Mononuclear cell (primary cell): Measurements from ENCODE around the gene LPO. TPM values are rescaled to one million over a fixed set of nuclear protein-coding genes. Genes with fewer than 3 reads are reported as not detected.

ENCODE experiments used
- H3K27me3 ChIP-seq: 2 replicates; pipeline ENCODE4 v1.6.0; 2011; ENCODE audit warnings: low read length, control low read depth; ENCODE audit not compliant: insufficient read depth
- H3K4me1 ChIP-seq: 2 replicates; pipeline ENCODE4 v1.5.1; 2011; ENCODE audit warnings: mild to moderate bottlenecking, low read length, control low read depth; ENCODE audit not compliant: insufficient read depth
- H3K4me3 ChIP-seq: 2 replicates; pipeline ENCODE4 v1.5.1; 2011; ENCODE audit warnings: mild to moderate bottlenecking, low read length, moderate library complexity
- H3K9me3 ChIP-seq: 2 replicates; pipeline ENCODE4 v1.5.1; 2011; ENCODE audit warnings: low read depth, mild to moderate bottlenecking, control low read depth, low read length
- total RNA-seq: library from RNA; depleted of rRNA; stranded (reverse); fragments of >200 nt; gene quantifications from one replicate; pipeline ENCODE4 v1.2.3, GENCODE V29; 2012

The LPO gene
- not detected for total RNA-seq

DNA sequence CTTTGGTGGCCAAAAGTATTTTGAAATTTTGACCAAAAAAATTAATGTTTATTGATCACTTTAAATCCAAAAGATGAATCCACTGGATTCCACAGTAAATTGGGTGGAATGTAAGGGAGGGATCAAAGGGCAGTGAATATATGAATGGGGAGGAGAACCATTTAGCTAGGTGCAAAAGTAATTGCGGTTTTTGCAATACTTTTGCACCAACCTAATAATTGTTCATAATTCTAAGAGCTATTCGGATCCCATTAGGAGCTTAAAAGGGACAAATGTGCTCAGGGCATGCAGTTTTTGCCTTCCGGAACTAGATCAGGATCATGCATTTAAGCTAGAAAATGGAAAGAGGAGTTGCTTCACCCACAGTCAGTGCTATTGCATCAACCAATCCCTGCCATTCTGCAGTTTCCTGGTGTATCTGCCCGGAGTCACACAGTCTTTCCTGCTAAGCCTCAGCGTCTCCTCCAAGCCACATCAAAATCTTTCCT lies at the start of gene LPO:
Gene LPO (plus strand): TSS at position 438 of the 488 bp plus-strand sequence. CDS start 4,396 bp downstream, outside the sequence.
- Histone ChIP-seq H3K9me3 (no peaks in the 10 kb centered on the region), H3K27me3 (peaks cover 32% of the 10 kb centered on the region), H3K4me3 (no peak within 1 kb of the TSS), H3K4me1 (peaks cover 5% of the 10 kb centered on the region)

DNA sequence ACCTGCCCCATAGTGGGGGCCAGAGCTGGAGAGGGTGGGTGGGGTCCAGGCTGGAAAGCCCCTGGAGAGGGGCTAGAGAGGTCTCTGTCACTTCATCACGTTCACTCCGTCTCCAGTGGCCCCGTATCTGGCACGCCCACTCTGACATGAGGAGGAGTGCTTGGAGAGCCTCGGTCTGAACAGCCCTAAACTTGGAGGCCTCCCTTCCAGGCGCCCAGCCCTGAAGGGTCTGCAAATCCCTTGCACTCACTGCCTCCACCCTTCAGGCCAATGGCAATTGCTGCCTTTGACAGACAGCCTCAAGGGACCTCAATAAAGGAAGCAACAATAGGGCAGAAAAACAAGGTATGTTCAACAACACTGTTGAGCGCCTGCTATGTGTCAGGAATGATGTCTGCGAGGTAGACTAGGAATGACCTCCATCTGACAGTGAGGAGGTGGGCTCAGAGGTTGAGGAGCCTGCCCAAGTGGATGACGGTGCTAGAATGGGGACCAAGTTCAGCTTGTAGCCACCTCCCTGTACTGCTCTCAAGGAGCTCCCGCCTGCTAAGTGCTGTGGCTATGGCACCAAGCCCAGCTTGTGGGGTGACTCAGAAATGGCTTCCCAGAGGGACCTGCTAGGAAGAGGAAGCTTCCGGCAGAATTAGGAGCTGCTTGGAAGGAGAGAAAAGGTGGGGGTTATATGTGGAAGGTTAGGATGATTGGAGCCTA lies 48.8 kb upstream of the LPO start:
- H3K4me3 ChIP-seq, result no peak overlapping the region
- no peaks in the 10 kb centered on the region for H3K27me3 ChIP-seq
- no peaks in the 10 kb centered on the region for H3K9me3 ChIP-seq
- no peaks in the 10 kb centered on the region for H3K4me1 ChIP-seq

DNA sequence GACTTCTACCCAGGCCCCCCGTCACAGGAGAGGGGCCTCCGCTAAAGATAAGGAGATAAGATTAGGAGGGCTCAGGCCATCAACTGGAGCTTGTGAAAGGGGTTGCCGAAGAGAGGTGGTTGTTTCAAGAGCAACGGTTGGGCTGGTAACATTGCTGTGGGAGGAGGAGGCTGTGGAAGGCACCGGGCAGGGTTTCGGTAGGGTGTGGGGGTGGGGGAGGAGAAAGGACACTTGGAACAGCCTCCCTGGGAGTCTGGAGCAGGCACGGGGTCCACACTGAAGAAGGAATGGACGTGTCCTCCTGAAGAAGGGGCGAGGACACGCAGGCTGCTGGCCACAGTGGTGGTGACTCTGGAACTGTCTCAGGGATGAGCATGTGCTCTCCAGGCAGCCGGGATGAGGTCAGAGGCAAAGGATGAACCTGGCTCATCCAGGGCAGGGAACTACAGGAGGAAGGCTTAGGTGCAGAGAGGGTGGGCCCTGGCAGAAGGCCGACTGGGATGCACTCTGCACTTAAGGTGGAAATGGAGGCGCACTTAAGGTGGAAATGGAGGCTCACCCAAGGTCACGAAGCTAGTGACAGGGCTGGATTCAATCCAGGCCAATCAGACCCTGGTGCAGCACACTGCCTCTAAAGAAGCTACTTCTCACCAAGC lies 47.0 kb upstream of the LPO start:
- H3K4me1 ChIP-seq, result no peaks in the 10 kb centered on the region
- H3K9me3 ChIP-seq, result no peaks in the 10 kb centered on the region
- H3K27me3 ChIP-seq, result no peaks in the 10 kb centered on the region
- H3K4me3 ChIP-seq, result no peak overlapping the region

DNA sequence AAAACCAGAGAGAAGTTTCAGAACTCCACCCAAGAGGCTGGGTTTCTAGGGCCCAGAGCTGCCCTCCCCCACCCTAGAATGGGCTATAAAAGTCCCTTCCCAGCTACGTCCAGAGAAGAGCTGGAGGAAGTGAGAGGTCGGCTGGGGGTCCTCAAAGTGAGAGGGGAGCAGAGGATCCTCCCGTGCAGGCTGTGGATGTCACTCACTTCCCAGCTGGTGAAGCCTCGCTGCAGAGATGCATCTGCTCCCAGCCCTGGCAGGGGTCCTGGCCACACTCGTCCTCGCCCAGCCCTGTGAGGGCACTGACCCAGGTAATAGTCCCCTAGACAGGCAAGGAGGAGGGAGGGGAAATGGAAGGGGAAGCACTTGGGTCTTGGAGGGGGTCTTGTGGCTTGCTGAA lies 45.8 kb upstream of the LPO start, which contains the start of gene EPX:
Gene EPX (plus strand): TSS at position 115 of the 400 bp plus-strand sequence. CDS start 121 bp downstream, at position 236.
- Histone ChIP-seq H3K4me3 (no peak within 1 kb of the TSS), H3K27me3 (no peaks in the 10 kb centered on the region), H3K4me1 (no peaks in the 10 kb centered on the region), H3K9me3 (no peaks in the 10 kb centered on the region)

DNA sequence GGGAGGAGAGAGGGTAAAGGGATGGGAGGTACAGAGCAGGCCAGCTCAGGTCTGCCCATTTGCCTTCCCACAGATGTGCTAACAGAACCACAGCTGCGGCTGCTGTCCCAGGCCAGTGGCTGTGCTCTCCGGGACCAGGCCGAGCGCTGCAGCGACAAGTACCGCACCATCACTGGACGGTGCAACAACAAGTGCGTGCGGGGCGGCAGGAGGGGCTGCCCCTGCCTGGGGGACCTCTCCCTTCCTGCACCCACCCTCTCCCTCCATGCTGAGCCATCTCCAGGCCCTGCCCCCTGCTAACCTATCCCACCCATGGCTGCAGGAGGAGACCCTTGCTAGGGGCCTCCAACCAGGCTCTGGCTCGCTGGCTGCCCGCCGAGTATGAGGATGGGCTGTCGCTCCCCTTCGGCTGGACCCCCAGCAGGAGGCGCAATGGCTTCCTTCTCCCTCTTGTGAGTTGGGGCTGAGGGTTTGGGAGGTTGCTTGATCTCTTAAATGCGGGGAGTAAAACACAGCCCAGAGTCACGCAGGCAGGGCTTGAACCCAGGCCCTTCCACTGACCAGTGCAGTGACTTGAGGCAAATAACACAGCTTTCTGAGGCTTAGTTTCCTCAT lies 44.6 kb upstream of the LPO start:
- Histone ChIP-seq H3K4me3 (no peak overlapping the region), H3K27me3 (no peaks in the 10 kb centered on the region), H3K4me1 (no peaks in the 10 kb centered on the region), H3K9me3 (no peaks in the 10 kb centered on the region)

DNA sequence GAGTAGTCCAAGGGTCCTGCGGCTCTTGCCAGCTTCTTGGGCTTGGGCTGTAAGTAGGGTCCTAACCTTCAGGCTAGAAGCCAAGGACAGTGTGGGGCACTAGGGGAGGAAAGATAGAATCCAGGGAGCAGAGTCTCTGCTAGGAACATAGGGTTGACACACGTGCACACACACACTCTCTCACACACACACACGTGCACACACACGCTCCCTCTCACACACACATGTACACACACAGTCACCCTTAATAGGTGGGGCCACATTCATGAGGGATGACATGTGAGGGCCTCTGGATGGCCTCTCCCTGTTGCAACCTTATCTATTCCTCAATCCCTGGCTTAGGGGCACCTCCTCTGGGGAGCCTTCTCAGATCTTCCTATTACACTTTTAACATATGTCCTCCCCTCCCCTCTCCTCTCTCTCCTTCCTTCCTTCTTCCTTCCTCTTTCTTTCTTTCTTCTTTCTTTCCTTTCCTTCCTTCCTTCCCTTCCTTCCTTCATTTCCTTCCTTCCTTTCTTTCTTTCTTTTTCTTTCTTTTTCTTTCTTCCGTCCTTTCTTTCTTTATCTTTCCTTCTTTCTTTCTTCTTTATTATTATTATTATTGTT lies 42.8 kb upstream of the LPO start:
- Histone ChIP-seq H3K9me3 (no peaks in the 10 kb centered on the region), H3K4me1 (no peaks in the 10 kb centered on the region), H3K27me3 (no peaks in the 10 kb centered on the region), H3K4me3 (no peak overlapping the region)

DNA sequence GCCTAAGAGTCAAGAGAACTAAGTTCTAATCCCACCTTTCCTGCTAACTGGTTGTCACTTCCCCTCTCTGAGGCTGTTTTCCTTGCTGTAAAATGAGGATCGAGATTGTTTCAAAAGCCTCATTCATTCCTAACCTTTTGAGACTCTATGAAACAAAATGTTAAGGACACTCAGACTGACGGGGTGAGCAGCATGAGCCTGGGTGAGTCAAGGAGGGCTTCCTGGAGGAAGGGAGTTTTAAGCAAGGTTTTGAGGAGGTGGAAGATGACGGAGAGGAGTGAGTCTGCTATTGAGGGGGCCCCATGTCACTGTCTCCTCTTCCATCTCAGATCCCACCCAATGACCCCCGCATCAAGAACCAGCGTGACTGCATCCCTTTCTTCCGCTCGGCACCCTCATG lies 41.8 kb upstream of the LPO start:
- H3K9me3 ChIP-seq, result no peaks in the 10 kb centered on the region
- no peak overlapping the region for H3K4me3 ChIP-seq
- H3K27me3 ChIP-seq, result no peaks in the 10 kb centered on the region
- H3K4me1 ChIP-seq, result no peaks in the 10 kb centered on the region

DNA sequence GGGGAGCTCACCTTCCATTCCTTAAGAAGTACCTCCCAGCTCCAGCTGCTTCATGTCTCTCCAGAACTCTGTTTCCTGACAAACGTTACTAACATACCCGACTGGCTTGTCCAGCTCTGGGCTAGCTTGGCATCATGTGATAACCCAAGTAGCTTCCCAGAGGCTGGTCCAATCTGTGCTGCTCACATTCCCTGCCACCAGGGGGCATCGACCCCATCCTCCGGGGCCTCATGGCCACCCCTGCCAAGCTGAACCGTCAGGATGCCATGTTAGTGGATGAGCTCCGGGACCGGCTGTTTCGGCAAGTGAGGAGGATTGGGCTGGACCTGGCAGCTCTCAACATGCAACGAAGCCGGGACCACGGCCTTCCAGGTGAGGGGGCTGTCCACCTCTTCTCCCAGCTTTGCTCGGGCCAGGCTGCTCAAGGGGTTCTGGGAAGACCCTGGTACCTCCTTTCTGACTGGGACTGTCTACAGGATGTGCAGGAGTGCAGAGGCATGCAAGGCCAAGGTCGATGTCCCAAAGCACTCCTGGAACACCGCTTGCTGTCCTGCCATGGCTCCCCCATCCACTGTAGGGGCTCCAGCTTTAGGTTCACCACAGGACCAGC lies 38.3 kb upstream of the LPO start:
- Histone ChIP-seq H3K9me3 (no peaks in the 10 kb centered on the region), H3K27me3 (no peaks in the 10 kb centered on the region), H3K4me3 (no peak overlapping the region), H3K4me1 (no peaks in the 10 kb centered on the region)

DNA sequence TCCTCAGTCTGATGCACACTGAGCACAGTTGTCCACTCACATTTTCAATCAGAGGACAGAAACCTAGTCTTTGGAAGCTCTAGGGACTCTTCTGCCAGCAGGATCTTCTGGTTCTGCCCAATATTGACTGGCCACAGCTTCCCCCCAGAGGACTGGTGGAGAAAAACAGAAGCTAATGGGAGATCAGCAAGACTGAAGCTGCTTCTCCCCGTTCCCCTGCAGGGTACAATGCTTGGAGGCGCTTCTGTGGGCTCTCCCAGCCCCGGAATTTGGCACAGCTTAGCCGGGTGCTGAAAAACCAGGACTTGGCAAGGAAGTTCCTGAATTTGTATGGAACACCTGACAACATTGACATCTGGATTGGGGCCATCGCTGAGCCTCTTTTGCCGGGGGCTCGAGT lies 35.5 kb upstream of the LPO start:
- Histone ChIP-seq H3K9me3 (no peaks in the 10 kb centered on the region), H3K4me3 (no peak overlapping the region), H3K27me3 (no peaks in the 10 kb centered on the region), H3K4me1 (no peaks in the 10 kb centered on the region)

DNA sequence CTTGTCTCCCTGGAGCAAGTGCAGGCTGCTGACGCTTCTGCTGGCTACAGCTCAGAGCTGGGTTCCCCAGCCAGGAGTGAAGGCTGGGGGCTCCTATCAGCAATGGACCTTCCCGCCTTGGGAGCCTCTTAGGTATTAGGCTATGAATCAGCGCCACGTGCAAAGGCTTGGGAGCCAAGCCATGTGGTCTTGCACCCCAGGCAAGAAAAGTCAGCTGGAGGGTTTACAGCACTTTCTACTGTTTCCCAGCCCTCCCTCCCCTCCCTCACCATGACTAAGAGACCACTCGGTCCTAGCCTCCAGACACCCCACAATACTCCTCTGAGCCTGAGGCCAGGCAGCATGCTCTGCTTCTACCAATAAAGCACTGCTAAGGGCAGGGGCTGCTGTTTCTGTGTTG lies 33.6 kb upstream of the LPO start:
- H3K4me1 ChIP-seq, result no peaks in the 10 kb centered on the region
- H3K4me3 ChIP-seq, result no peak overlapping the region
- H3K27me3 ChIP-seq, result no peaks in the 10 kb centered on the region
- H3K9me3 ChIP-seq, result no peaks in the 10 kb centered on the region

DNA sequence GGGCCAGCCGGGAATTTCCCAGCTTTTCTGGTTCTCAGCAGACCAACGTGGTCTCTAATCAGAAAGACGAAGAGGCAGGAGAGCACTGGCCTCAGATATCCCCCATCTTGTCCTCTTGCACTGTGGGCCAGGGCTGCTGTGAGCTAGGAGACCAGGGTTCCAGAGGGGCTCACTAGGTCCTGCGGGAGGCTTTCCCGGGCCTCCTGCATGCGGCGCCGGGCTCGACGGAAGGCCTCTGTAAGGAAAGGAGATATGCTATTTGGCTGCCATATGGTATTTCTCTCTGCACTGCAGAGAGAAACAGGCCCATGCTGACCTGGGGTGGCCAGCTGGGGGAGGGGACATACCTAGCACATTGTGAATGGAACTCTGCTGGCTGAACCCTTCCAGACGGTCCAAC lies 32.4 kb upstream of the LPO start:
- no peaks in the 10 kb centered on the region for H3K27me3 ChIP-seq
- H3K4me1 ChIP-seq, result no peaks in the 10 kb centered on the region
- no peaks in the 10 kb centered on the region for H3K9me3 ChIP-seq
- no peak overlapping the region for H3K4me3 ChIP-seq

DNA sequence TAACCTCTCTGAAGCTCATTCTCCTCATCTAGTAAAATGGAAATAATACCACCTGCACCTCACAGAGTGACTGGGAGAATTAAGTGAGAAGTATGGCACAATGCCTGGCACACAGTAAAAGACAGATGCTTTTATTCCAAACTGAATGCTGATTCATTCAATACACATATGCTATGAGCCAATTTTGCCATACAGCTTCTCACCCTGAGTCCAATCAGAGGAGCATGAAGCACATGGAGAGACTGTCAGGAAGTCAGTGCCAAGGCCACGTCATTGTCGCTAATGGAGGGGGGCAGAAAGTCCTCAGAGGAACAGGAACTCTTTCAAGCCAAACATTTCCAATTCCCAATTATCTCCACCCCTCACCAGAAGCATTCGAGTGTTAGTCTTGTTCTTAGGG lies 30.9 kb upstream of the LPO start:
- no peaks in the 10 kb centered on the region for H3K9me3 ChIP-seq
- H3K4me3 ChIP-seq, result no peak overlapping the region
- H3K27me3 ChIP-seq, result no peaks in the 10 kb centered on the region
- H3K4me1 ChIP-seq, result no peaks in the 10 kb centered on the region

DNA sequence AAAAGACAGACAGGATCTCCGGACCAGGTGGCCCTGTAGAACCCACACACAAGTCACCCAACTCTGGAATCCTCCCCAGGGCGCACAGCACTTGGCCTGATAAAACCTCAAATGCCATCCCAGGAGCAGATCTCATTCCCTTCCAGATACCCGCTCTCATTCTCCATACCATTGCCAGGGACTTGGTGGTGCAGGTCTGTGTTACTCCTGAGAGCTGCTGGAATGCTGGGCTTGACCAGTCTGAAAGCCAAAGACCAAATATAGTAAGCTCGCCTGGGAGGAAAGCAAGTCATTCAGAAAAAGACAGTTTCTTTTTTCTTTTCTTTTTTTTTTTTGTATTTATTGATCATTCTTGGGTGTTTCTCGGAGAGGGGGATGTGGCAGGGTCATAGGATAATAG lies 30.0 kb upstream of the LPO start:
- H3K4me1 ChIP-seq, result no peaks in the 10 kb centered on the region

DNA sequence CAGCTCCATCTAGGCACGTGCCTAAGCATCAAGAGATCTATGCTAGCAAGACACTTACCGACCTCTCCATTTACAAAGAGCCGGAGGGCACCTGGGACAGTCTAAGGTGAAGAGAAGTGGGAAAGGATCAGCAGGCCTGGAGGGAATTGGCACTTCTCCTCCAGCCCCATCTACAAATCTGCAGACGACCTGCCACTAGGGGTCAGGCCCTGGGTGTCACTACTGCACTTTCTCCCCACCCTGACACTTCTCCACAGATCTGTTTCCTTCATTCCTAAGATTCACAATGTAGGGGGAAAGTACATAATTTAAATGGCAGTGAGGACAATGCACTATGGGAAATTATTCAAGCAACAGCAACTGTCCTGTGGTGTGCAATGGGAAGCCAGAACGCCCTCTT lies 27.5 kb upstream of the LPO start:
- H3K27me3 ChIP-seq, result no peaks in the 10 kb centered on the region
- no peaks in the 10 kb centered on the region for H3K4me1 ChIP-seq
- H3K4me3 ChIP-seq, result no peak overlapping the region
- no peaks in the 10 kb centered on the region for H3K9me3 ChIP-seq

More for the DNA sequence above, 30.0 kb upstream of the LPO start:
- Histone ChIP-seq H3K9me3 (no peaks in the 10 kb centered on the region), H3K4me3 (no peak overlapping the region), H3K27me3 (no peaks in the 10 kb centered on the region)

DNA sequence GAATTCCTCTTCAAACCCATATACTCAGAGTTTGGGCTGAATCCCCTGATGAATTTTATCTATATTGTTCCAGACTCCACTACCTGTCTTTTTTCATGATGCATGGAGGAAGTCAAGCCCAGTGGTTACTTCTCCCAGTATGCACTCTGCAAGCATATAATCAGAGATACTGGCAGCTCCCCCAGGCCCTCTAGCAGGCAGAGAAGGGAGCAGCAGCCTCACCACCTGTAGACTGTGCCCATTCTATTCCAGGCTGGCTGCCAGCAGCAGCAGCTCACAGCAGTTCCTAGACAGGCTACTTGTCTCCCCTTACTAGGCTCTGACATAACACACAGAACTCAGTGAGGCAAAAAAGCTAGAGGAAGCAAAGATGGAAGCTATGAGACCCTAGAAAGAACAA lies 22.7 kb upstream of the LPO start:
- no peaks in the 10 kb centered on the region for H3K9me3 ChIP-seq
- H3K4me1 ChIP-seq, result peaks cover 17% of the 10 kb centered on the region
- no peaks in the 10 kb centered on the region for H3K27me3 ChIP-seq
- H3K4me3 ChIP-seq, result no peak overlapping the region
